HG03520 (cell line): ENCODE results near the gene RTL3.
"Not testable (repeated sequence)": the region's sequence is repeated elsewhere in the genome, so short reads cannot be mapped to it uniquely, and the experiment has no call there.

Source experiments
- ATAC-seq: cut with Tn5 transposase; IDR thresholded peaks from one replicate; pipeline ENCODE4 v1.9.1; 2021; ENCODE audit warnings: mild to moderate bottlenecking, moderate library complexity; ENCODE audit not compliant: unreplicated experiment

RTL3 gene

GRCh38 chrX:78658845-78659744 is at the start of gene RTL3:
Gene RTL3 (minus strand): TSS chrX:78659328. CDS start chrX:78658420, 908 bp downstream.
- ATAC-seq, result no peak

GRCh38 chrX:78708816-78709215 is 49.7 kb upstream of the RTL3 start:
- no peak for ATAC-seq

GRCh38 chrX:78708262-78708661 is 49.1 kb upstream of the RTL3 start:
- ATAC-seq, result no peak

GRCh38 chrX:78706071-78706470 is 46.9 kb upstream of the RTL3 start:
- ATAC-seq, result no peak

DNA sequence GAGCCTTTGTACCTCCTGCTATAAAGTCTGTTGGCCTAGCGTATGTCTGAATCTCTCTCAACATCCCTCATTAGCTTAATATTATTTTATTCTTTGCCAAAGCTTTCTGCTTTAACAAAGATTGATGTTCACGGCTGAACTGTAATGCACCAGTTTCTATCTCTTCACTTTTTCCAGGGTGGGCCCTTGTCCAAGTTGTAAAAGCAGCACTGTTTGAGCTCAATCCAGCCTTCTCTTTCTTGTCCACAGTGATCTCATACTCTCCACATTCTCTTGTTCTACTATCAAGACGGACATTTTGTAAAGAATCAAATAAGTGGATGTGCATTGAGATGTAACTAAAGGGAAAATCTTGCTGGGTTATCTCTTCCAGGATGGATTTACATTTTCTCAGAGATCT is 34.4 kb upstream of the RTL3 start:
- no peak for ATAC-seq

- ATAC-seq, result no peak
Observed at GRCh38 chrX:78693012-78693411, 33.9 kb upstream of the RTL3 start.

DNA sequence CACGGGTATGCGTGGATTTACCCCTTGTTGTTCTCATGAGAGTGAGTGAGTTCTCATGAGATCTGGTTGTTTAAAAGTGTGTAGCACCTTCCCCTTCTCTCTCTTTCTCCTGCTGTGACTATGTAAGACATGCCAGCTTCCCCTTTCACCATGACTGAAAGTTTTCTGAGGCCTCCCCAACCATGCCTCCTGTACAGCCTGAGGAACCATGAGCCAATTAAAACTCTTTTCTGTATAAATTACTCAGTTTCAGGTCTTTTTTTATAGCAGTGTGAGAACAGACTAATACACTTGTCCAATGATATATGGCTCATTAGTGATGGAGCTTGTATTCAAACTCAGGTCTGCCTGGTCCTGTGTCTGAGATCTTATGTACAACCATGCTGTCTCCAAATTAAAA is 28.5 kb upstream of the RTL3 start:
- ATAC-seq, result peak; percentile 86

DNA sequence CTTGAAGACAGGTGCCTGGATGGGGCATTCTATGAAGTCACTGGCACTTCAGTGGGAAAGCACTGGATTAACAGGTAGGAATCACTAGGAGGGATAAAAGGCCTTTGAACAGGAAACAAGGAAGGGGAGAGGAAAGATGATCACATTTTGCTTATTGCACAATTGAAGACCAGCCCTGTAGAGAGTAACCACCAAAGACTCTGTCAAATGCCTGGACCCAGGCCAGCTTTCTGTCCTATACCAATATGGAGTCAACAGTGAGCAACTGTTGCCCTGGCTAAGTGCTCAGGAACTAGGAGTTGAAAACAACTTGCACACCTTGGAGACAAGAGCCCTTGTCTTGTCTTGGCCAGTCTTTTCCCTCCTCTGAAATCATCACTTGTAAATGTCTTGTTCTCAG is 14.1 kb upstream of the RTL3 start:
- ATAC-seq, result no peak

GRCh38 chrX:78665342-78665741 is 6.2 kb upstream of the RTL3 start:
- ATAC-seq, result no peak

GRCh38 chrX:78661836-78662235 is 2.7 kb upstream of the RTL3 start:
- no peak for ATAC-seq

- ATAC-seq, result no peak
Observed at GRCh38 chrX:78659955-78660354, 827 bp upstream of the RTL3 start.

DNA sequence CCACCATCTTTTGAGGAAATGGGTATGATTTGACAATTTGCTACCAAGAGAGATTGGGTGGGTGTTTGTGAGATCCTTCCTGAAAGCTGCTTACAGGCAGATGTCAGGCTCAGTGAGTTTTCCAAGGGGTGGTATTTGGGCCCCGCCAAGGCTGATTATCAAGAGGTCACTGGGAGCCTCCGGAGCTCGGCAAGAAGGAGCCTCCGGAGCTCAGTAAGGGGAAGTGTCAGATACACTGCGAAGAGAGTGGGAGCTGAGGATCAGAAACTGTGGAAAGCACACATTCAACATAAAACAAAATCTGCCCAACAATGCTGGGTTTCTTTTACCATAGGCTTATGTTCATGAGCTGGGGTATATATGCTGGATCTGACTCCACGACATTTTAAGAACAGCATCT is 714 bp downstream of the RTL3 start:
- no peak for ATAC-seq

- ATAC-seq, result no peak
Observed at GRCh38 chrX:78655642-78656041, 3.5 kb downstream of the RTL3 start.

DNA sequence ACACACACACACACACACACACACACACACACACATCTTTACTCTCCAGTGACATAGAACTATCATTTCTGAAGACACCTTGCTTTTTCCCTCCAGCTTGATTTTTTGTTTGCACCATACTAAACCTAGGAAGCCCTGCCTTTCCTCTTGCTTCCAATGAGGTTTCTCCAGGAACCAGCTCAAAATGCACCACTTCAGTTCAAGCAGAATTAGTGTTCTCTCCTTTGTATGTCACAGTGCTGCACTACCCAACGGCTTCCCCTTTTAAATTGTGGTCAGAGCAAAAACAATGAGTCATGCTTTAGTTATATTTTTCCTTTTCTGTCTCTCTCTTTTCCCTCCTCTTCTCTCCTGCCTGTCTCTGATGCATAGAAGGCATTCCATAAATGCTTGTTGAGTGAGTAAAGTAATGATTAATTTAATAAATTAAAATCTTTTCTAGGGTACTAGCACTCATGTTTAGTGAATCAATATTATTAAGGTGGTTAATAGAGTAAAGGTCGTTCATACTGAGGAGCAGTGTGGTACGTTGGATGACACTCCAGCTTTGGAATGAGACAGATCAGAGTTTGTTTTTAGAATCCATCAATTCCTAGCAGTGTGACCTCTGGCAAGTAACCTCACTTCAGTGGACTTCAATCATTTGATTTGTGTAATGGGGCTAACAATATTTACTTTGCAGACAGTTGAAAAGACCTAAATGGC is 5.9 kb downstream of the RTL3 start:
- ATAC-seq, result peak; percentile 37

- ATAC-seq, result peak; percentile 69
Observed at GRCh38 chrX:78650906-78651437, 8.2 kb downstream of the RTL3 start.

- ATAC-seq, result no peak
Observed at GRCh38 chrX:78643874-78644273, 15.3 kb downstream of the RTL3 start.

GRCh38 chrX:78643096-78643495 is 16.0 kb downstream of the RTL3 start:
- ATAC-seq, result no peak

DNA sequence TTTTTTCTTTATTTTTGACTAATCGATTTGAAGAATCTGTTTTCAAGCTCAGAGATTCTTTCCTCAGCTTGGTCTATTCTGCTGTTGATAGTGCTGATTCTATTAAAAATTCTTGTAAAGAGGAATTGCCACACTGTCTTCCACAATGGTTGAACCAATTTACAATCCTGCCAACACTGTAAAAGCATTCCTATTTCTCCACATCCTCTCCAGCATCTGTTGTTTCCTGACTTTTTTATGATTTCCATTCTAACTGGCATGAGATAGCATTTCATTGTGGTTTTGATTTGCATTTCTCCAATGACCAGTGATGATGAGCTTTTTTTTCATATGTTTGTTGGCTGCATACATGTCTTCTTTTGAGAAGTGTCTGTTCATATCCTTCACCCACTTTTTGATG is 23.0 kb downstream of the RTL3 start:
- not testable (repeated sequence) for ATAC-seq

- no peak for ATAC-seq
Observed at GRCh38 chrX:78624962-78625909, 33.9 kb downstream of the RTL3 start.

DNA sequence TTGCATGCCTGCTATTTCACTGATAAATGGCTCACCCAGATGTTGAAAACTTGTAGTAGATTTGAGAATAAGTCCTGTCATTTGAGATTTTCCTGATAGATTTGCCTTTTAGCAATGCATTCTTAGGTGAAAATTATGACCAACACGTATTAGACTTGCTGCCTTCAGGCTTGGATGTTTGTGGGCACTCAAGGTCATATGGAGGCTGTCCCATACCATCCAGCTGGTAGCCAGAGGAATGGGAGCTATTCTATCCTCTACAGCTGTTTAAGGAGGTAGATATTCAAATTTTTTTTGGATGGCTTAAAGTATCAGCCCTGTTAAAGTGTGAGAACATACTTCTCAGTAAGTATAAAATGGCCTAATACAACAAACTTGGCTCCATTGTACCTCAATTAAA is 34.7 kb downstream of the RTL3 start:
- ATAC-seq, result no peak

DNA sequence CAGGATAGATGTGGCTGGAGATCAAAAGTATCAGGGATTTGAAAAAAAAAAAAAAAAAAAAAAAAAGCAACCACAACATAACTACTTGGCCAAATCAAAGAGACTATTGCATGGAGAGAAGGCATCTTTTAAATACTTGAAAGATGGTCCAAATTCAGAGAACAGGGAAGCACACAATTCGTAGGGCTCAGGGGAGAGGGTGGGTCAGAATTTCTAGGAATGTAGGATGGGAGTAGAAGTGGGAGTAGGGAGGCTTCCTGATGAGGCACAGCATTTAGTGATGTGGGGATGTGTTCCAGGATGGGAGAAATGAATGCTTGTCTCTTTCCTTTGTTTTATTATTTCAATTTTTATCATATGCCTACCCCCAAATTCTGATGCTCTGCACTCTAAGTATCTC is 36.3 kb downstream of the RTL3 start:
- no peak for ATAC-seq
